GM12801 (cell line): Measurements from ENCODE around the gene TMEM235.

Source experiments
- TF ChIP-seq, protein P1 (sequence below): IDR thresholded peaks from one replicate; pipeline ENCODE4 v1.5.1; 2011; ENCODE audit warnings: control low read depth; ENCODE audit not compliant: insufficient read length; ENCODE audit errors: extremely low read depth

Gene TMEM235

GRCh38 chr17:78186692-78187595 lies 44.5 kb upstream of the TMEM235 start, which contains the start of the genes AFMID and TK1:
AFMID (plus strand) TSS chr17:78187362; CDS start chr17:78187371, 9 bp downstream.
TK1 (minus strand) TSS chr17:78187052; CDS start chr17:78186994, 58 bp downstream.
- TF ChIP-seq, protein P1, sequence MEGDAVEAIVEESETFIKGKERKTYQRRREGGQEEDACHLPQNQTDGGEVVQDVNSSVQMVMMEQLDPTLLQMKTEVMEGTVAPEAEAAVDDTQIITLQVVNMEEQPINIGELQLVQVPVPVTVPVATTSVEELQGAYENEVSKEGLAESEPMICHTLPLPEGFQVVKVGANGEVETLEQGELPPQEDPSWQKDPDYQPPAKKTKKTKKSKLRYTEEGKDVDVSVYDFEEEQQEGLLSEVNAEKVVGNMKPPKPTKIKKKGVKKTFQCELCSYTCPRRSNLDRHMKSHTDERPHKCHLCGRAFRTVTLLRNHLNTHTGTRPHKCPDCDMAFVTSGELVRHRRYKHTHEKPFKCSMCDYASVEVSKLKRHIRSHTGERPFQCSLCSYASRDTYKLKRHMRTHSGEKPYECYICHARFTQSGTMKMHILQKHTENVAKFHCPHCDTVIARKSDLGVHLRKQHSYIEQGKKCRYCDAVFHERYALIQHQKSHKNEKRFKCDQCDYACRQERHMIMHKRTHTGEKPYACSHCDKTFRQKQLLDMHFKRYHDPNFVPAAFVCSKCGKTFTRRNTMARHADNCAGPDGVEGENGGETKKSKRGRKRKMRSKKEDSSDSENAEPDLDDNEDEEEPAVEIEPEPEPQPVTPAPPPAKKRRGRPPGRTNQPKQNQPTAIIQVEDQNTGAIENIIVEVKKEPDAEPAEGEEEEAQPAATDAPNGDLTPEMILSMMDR = no peak

GRCh38 chr17:78196716-78197115 lies 34.7 kb upstream of the TMEM235 start:
- TF ChIP-seq, protein P1 = no peak

DNA sequence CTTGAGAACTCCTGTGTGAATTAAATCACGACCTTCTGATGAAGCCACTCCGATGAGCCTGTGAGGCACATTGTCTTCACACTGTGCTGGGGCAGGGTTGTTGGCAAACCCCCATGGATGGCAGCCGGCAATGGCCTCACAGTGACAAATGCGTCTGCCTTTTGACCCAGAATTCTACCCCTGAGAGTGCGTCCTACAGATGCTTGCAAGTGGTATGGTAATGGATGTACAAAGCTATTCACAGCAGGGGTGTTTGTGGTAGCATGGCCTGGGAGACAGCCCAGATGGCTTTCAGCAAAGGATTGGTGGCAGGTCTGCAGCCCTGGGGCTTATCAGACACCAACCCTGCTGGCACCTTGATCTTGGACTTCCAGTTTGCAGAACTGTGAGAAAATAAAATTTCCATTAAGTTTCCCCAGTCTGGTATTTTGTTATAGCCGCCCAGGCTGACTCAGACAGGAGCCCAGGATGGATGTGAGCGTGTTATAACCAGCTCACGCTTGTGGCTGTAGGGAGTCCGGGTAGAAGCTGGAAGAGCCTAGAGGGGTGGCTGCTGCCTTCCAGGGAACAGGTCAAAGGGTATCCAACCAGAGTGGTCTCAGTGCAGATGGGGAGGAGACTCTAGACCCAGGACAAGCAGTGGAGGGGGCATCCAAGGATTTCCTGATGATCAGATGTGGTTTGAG lies 34.1 kb upstream of the TMEM235 start:
- TF ChIP-seq, protein P1 = no peak

GRCh38 chr17:78200451-78200850 lies 31.0 kb upstream of the TMEM235 start:
- TF ChIP-seq, protein P1 = no peak

GRCh38 chr17:78202666-78203065 lies 28.8 kb upstream of the TMEM235 start:
- TF ChIP-seq, protein P1 = no peak

- TF ChIP-seq, protein P1 = no peak
These were observed 26.9 kb upstream of the TMEM235 start for GRCh38 chr17:78204387-78205123.

- TF ChIP-seq, protein P1 = no peak
These were observed 26.2 kb upstream of the TMEM235 start for GRCh38 chr17:78205124-78205775.
